ENCODE measurements around the gene ADAMTSL3. TPM values are rescaled to one million over a fixed set of nuclear protein-coding genes. Genes with fewer than 3 reads are reported as not detected.

ADAMTSL3 gene
- total RNA-seq, 5 donors from 2014 or later (not counting 1 experiment from before 2014, with no cell fraction given): 0.07 to 0.15 (median 0.12) TPM; not detected in 1

DNA sequence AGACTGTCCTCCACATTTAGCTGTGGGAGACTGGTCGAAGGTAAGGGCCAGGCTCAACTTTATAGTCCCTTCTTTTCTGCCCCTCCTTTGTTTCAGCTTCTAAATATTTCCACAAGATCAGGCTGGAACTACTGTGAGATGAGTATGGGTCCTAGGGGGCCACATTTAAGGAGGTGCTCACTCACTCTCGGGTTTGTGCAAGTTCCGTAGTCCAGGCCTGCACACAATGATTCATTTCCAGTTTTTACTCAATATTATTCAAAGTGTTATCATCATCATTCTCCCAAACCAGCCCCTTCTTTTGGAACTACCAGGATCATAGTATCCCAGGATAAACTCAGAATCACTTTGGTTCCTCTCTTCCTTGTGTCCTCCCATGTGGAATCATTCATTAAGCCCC is 289.1 kb downstream of the ADAMTSL3 start:
- no peak overlapping the region for H3K4me3 Mint-ChIP-seq

GRCh38 chr15:83943849-83944404 is 290.0 kb downstream of the ADAMTSL3 start:
- Mint-ChIP-seq H3K36me3 (no peaks in the 10 kb centered on the region), H3K27ac (no peak overlapping the region), H3K4me3 (no peak overlapping the region), H3K27me3 (peaks cover 3% of the 10 kb centered on the region in 2 donors), H3K4me1 (no peaks in the 10 kb centered on the region), H3K9me3 (peaks cover 0 to 4% (median 0%) of the 10 kb centered on the region in 3 donors)
- ChIA-PET POLR2A (no interaction called here), CTCF (no interaction called here)
- peaks cover 0 to 5% of the 10 kb centered on the region in 2 experiments for H3K27me3 ChIP-seq (replicated peaks in 1 of 2; ENCODE audit: control insufficient read depth in 2 of 2, extremely low read depth in 1 of 2, insufficient read depth in 2 of 2, low read length in 1 of 2)
- H3K4me1 ChIP-seq (ENCODE audit: control insufficient read depth in 1 of 2, extremely low read depth in 1 of 2, insufficient read depth in 2 of 2, low read length in 2 of 2): no peaks in the 10 kb centered on the region
- H3K9me3 ChIP-seq: no peaks in the 10 kb centered on the region
- H3K36me3 ChIP-seq (ENCODE audit: control insufficient read depth in 2 of 2, extremely low read depth in 1 of 2, insufficient read depth in 1 of 2, low read length in 1 of 2): no peaks in the 10 kb centered on the region
- ATAC-seq (replicated peaks in 1 of 4) (no peak), DNase-seq (no peak)
- H3K27ac ChIP-seq (ENCODE audit: low read length): no peak overlapping the region
- H3K4me3 ChIP-seq (ENCODE audit: control insufficient read depth in 1 of 2, extremely low read depth in 1 of 2, low read length in 1 of 2): no peak overlapping the region
- WGBS (ENCODE audit: insufficient coverage): no CpG with 5 or more reads among the region's 4 CpGs

More for the DNA sequence above, 289.1 kb downstream of the ADAMTSL3 start:
- H3K27ac ChIP-seq (ENCODE audit: low read length): no peak overlapping the region
- WGBS (ENCODE audit: insufficient coverage): 64% methylated on average over 2 of the region's 3 CpGs
- no peaks in the 10 kb centered on the region for H3K36me3 Mint-ChIP-seq
- H3K27me3 Mint-ChIP-seq: peaks cover 3% of the 10 kb centered on the region in 2 donors
- H3K27ac Mint-ChIP-seq: no peak overlapping the region
- CTCF ChIA-PET: no interaction called here
- H3K4me1 Mint-ChIP-seq: no peaks in the 10 kb centered on the region
- no peaks in the 10 kb centered on the region for H3K36me3 ChIP-seq (ENCODE audit: control insufficient read depth in 2 of 2, extremely low read depth in 1 of 2, insufficient read depth in 1 of 2, low read length in 1 of 2)
- ATAC-seq (replicated peaks in 1 of 4): no peak
- H3K27me3 ChIP-seq (replicated peaks in 1 of 2; ENCODE audit: control insufficient read depth in 2 of 2, extremely low read depth in 1 of 2, insufficient read depth in 2 of 2, low read length in 1 of 2): peaks cover 0 to 5% of the 10 kb centered on the region in 2 experiments
- no peak overlapping the region for H3K4me3 ChIP-seq (ENCODE audit: control insufficient read depth in 1 of 2, extremely low read depth in 1 of 2, low read length in 1 of 2)
- H3K4me1 ChIP-seq (ENCODE audit: control insufficient read depth in 1 of 2, extremely low read depth in 1 of 2, insufficient read depth in 2 of 2, low read length in 2 of 2): no peaks in the 10 kb centered on the region
- peaks cover 0 to 4% (median 0%) of the 10 kb centered on the region in 3 donors for H3K9me3 Mint-ChIP-seq
- H3K9me3 ChIP-seq: no peaks in the 10 kb centered on the region
- DNase-seq: no peak
- POLR2A ChIA-PET: no interaction called here

GRCh38 chr15:83947156-83947555 is 293.2 kb downstream of the ADAMTSL3 start:
- peaks cover 0 to 5% of the 10 kb centered on the region in 2 experiments for H3K27me3 ChIP-seq (replicated peaks in 1 of 2; ENCODE audit: control insufficient read depth in 2 of 2, extremely low read depth in 1 of 2, insufficient read depth in 2 of 2, low read length in 1 of 2)
- H3K9me3 ChIP-seq: no peaks in the 10 kb centered on the region
- no peaks in the 10 kb centered on the region for H3K4me1 ChIP-seq (ENCODE audit: control insufficient read depth in 1 of 2, extremely low read depth in 1 of 2, insufficient read depth in 2 of 2, low read length in 2 of 2)
- Mint-ChIP-seq H3K27me3 (peaks cover 8 to 15% of the 10 kb centered on the region in 2 donors), H3K36me3 (no peaks in the 10 kb centered on the region), H3K9me3 (peaks cover 0 to 24% (median 9%) of the 10 kb centered on the region in 3 donors), H3K4me3 (no peak overlapping the region), H3K27ac (no peak overlapping the region), H3K4me1 (no peaks in the 10 kb centered on the region)
- 75% methylated on average over 3 of the region's 4 CpGs for WGBS (ENCODE audit: insufficient coverage)
- H3K36me3 ChIP-seq (ENCODE audit: control insufficient read depth in 2 of 2, extremely low read depth in 1 of 2, insufficient read depth in 1 of 2, low read length in 1 of 2): no peaks in the 10 kb centered on the region
- no peak for ATAC-seq (replicated peaks in 1 of 4)
- no peak for DNase-seq
- H3K27ac ChIP-seq (ENCODE audit: low read length): no peak overlapping the region
- CTCF ChIA-PET: interaction anchor here in 1 of 2 donors (0.7 kb wide), 1 partner anchor 13 kb away, joined by 4 read pairs; no protein-coding TSS in a partner anchor
- H3K4me3 ChIP-seq (ENCODE audit: control insufficient read depth in 1 of 2, extremely low read depth in 1 of 2, low read length in 1 of 2): no peak overlapping the region
- POLR2A ChIA-PET: no interaction called here

GRCh38 chr15:83954506-83954905 is 300.6 kb downstream of the ADAMTSL3 start:
- H3K9me3 Mint-ChIP-seq: peaks cover 0 to 20% (median 13%) of the 10 kb centered on the region in 3 donors
- ChIA-PET CTCF (no interaction called here), POLR2A (no interaction called here)
- DNase-seq (no peak), ATAC-seq (replicated peaks in 1 of 4) (no peak)
- H3K9me3 ChIP-seq: no peaks in the 10 kb centered on the region
- H3K36me3 Mint-ChIP-seq: no peaks in the 10 kb centered on the region
- H3K27me3 ChIP-seq (replicated peaks in 1 of 2; ENCODE audit: control insufficient read depth in 2 of 2, extremely low read depth in 1 of 2, insufficient read depth in 2 of 2, low read length in 1 of 2): peaks cover 0 to 10% of the 10 kb centered on the region in 2 experiments
- no peaks in the 10 kb centered on the region for H3K36me3 ChIP-seq (ENCODE audit: control insufficient read depth in 2 of 2, extremely low read depth in 1 of 2, insufficient read depth in 1 of 2, low read length in 1 of 2)
- H3K27ac ChIP-seq (ENCODE audit: low read length): no peak overlapping the region
- H3K4me3 Mint-ChIP-seq: no peak overlapping the region
- H3K27me3 Mint-ChIP-seq: peaks cover 18 to 19% of the 10 kb centered on the region in 2 donors
- no peak overlapping the region for H3K27ac Mint-ChIP-seq
- no peaks in the 10 kb centered on the region for H3K4me1 Mint-ChIP-seq
- no peak overlapping the region for H3K4me3 ChIP-seq (ENCODE audit: control insufficient read depth in 1 of 2, extremely low read depth in 1 of 2, low read length in 1 of 2)
- no peaks in the 10 kb centered on the region for H3K4me1 ChIP-seq (ENCODE audit: control insufficient read depth in 1 of 2, extremely low read depth in 1 of 2, insufficient read depth in 2 of 2, low read length in 2 of 2)

DNA sequence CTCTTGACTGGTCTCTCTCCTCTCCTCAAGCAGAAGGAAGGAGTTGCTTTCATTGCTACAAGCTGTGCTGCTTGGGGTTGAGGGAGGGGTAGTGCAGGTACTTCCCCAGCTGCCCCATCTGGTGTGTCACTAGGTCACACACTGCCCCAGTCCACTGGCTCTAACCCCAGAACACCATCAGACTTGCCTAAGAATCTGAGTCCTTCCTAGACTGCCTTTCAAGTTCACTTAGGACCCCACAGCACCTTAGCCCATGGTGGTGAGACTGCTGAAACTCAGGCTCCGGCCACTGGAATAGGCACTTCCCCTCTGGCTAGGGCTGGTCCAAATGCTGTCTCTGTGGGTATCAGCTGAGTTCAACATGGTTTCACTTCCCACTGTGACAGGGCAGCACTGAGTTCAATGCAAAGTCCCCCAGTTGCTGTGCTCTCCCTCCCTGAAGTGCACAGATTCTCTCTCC is 301.9 kb downstream of the ADAMTSL3 start:
- H3K27me3 Mint-ChIP-seq: peaks cover 18 to 20% of the 10 kb centered on the region in 2 donors
- H3K4me3 Mint-ChIP-seq: no peak overlapping the region
- ChIA-PET POLR2A (no interaction called here), CTCF (no interaction called here)
- peak in 1 of 35 experiments; percentile 1 for DNase-seq
- Histone ChIP-seq H3K4me1 (ENCODE audit: control insufficient read depth in 1 of 2, extremely low read depth in 1 of 2, insufficient read depth in 2 of 2, low read length in 2 of 2) (no peaks in the 10 kb centered on the region), H3K36me3 (ENCODE audit: control insufficient read depth in 2 of 2, extremely low read depth in 1 of 2, insufficient read depth in 1 of 2, low read length in 1 of 2) (no peaks in the 10 kb centered on the region), H3K27ac (ENCODE audit: low read length) (no peak overlapping the region), H3K4me3 (ENCODE audit: control insufficient read depth in 1 of 2, extremely low read depth in 1 of 2, low read length in 1 of 2) (no peak overlapping the region), H3K27me3 (replicated peaks in 1 of 2; ENCODE audit: control insufficient read depth in 2 of 2, extremely low read depth in 1 of 2, insufficient read depth in 2 of 2, low read length in 1 of 2) (peaks cover 0 to 10% of the 10 kb centered on the region in 2 experiments), H3K9me3 (no peaks in the 10 kb centered on the region)
- H3K4me1 Mint-ChIP-seq: no peaks in the 10 kb centered on the region
- ATAC-seq (replicated peaks in 1 of 4): no peak
- no peak overlapping the region for H3K27ac Mint-ChIP-seq
- peaks cover 0 to 13% (median 9%) of the 10 kb centered on the region in 3 donors for H3K9me3 Mint-ChIP-seq
- WGBS (ENCODE audit: insufficient coverage): 88% methylated on average over 1 of the region's 1 CpG
- H3K36me3 Mint-ChIP-seq: no peaks in the 10 kb centered on the region

DNA sequence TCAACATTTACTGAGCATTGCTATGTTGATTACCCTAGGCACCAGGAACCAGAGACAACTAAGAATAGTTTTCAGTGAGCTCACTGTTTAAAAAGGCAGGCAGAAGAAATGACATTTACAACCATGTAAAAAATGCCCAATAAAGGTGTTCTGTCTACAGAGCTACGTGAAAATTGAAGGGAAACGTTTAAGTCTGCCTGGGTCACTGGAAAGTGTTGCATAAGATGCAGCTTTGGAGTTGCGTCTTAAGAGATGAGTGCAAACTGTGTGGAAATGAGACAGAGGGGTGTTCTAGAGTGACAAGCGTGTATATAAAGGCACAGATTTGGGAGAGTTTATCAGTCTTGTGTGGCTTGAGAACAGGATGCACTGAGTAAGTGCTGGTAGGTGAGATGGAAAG is 303.0 kb downstream of the ADAMTSL3 start:
- Histone ChIP-seq H3K27me3 (replicated peaks in 1 of 2; ENCODE audit: control insufficient read depth in 2 of 2, extremely low read depth in 1 of 2, insufficient read depth in 2 of 2, low read length in 1 of 2) (peaks cover 0 to 10% of the 10 kb centered on the region in 2 experiments), H3K4me3 (ENCODE audit: control insufficient read depth in 1 of 2, extremely low read depth in 1 of 2, low read length in 1 of 2) (no peak overlapping the region), H3K27ac (ENCODE audit: low read length) (no peak overlapping the region), H3K36me3 (ENCODE audit: control insufficient read depth in 2 of 2, extremely low read depth in 1 of 2, insufficient read depth in 1 of 2, low read length in 1 of 2) (no peaks in the 10 kb centered on the region), H3K4me1 (ENCODE audit: control insufficient read depth in 1 of 2, extremely low read depth in 1 of 2, insufficient read depth in 2 of 2, low read length in 2 of 2) (no peaks in the 10 kb centered on the region), H3K9me3 (no peaks in the 10 kb centered on the region)
- H3K4me3 Mint-ChIP-seq: no peak overlapping the region
- ChIA-PET POLR2A (no interaction called here), CTCF (no interaction called here)
- no peaks in the 10 kb centered on the region for H3K36me3 Mint-ChIP-seq
- WGBS (ENCODE audit: insufficient coverage): 77% methylated on average over 4 of the region's 4 CpGs
- ATAC-seq (replicated peaks in 1 of 4) (no peak), DNase-seq (no peak)
- H3K9me3 Mint-ChIP-seq: peaks cover 0 to 6% (median 5%) of the 10 kb centered on the region in 3 donors
- no peaks in the 10 kb centered on the region for H3K4me1 Mint-ChIP-seq
- H3K27ac Mint-ChIP-seq: no peak overlapping the region
- peaks cover 17 to 18% of the 10 kb centered on the region in 2 donors for H3K27me3 Mint-ChIP-seq

Measured in T-cell (primary cell).